Stimulated activated CD4-positive, alpha-beta T cell treated with anti-CD3 and anti-CD28 coated beads, TNF-alpha, amount 100 ng/mL, for 4 hours (primary cell): ENCODE data around the gene LSM3.

Experiments
- DNase-seq, 3 experiments: peaks; one replicate each; pipeline ENCODE4 v3.0.0-alpha.2; 2020; ENCODE audit warnings: low read depth in 3 of 3

Gene LSM3

GRCh38 chr3:14200276-14200675, 21.7 kb downstream of the LSM3 start:
- no peak for DNase-seq

GRCh38 chr3:14200841-14201240, 22.2 kb downstream of the LSM3 start:
- DNase-seq: no peak

- DNase-seq: no peak
Measured at GRCh38 chr3:14201940-14202684, 23.5 kb downstream of the LSM3 start.

- DNase-seq: no peak
Measured at GRCh38 chr3:14202874-14203520, 24.4 kb downstream of the LSM3 start.

GRCh38 chr3:14203521-14204079, 25.0 kb downstream of the LSM3 start:
- DNase-seq: peak in 2 of 3 experiments; percentile 4 to 13

- no peak for DNase-seq
Measured at GRCh38 chr3:14204515-14205284, 26.1 kb downstream of the LSM3 start.

- no peak for DNase-seq
Measured at GRCh38 chr3:14206548-14207177, 28.0 kb downstream of the LSM3 start.

- DNase-seq: no peak
Measured at GRCh38 chr3:14208168-14208567, 29.6 kb downstream of the LSM3 start.

GRCh38 chr3:14208977-14209394, 30.4 kb downstream of the LSM3 start:
- no peak for DNase-seq

GRCh38 chr3:14209581-14210289, 31.1 kb downstream of the LSM3 start:
- DNase-seq: no peak

- DNase-seq: no peak
Measured at GRCh38 chr3:14210290-14210688, 31.7 kb downstream of the LSM3 start.

GRCh38 chr3:14210843-14211594, 32.4 kb downstream of the LSM3 start:
- DNase-seq: no peak

GRCh38 chr3:14211621-14212020, 33.0 kb downstream of the LSM3 start:
- DNase-seq: no peak

- DNase-seq: no peak
Measured at GRCh38 chr3:14212032-14212431, 33.4 kb downstream of the LSM3 start.

- no peak for DNase-seq
Measured at GRCh38 chr3:14213066-14213774, 34.6 kb downstream of the LSM3 start.

- no peak for DNase-seq
Measured at GRCh38 chr3:14214764-14215163, 36.1 kb downstream of the LSM3 start.

GRCh38 chr3:14216257-14217048, 37.8 kb downstream of the LSM3 start:
- DNase-seq: peak in 1 of 3 experiments; percentile 46

- DNase-seq: no peak
Measured at GRCh38 chr3:14218355-14218754, 39.7 kb downstream of the LSM3 start.

- DNase-seq: no peak
Measured at GRCh38 chr3:14220933-14221332, 42.3 kb downstream of the LSM3 start.
